Prostate gland (tissue), 2 donors: ENCODE measurements around the gene LRRC31. TPM values are rescaled to one million over a fixed set of nuclear protein-coding genes. Genes with fewer than 3 reads are reported as not detected.

ENCODE experiments used
- DNase-seq: peaks from one replicate; pipeline ENCODE4 v3.0.0-alpha.2; 2019; ENCODE audit warnings: low spot score
- H3K27ac ChIP-seq, 2 donors: fragments of 200-600 bp; sonication (generic); 2 replicates each; pipeline ENCODE4 v1.5.1; 2017 to 2019
- H3K27me3 ChIP-seq: fragments of 200-600 bp; sonication (generic); replicated peaks from 2 replicates; pipeline ENCODE4 v1.5.1; 2019; ENCODE audit not compliant: insufficient read depth
- H3K36me3 ChIP-seq, 2 donors: fragments of 200-600 bp; sonication (generic); 1 replicate in 1 of 2; 2 replicates in 1 of 2; pipeline versions ENCODE4 v1.5.1 to v1.8.1; 2017 to 2019
- H3K4me1 ChIP-seq: fragments of 200-600 bp; sonication (generic); replicated peaks from 2 replicates; pipeline ENCODE4 v1.5.1; 2019
- H3K4me3 ChIP-seq, 2 donors: fragments of 200-600 bp; sonication (generic); 2 replicates each; pipeline ENCODE4 v1.5.1; 2017 to 2019
- H3K9me3 ChIP-seq: fragments of 200-600 bp; sonication (generic); 2 replicates; pipeline ENCODE4 v1.5.1; 2017
- POLR2A ChIP-seq: fragments of 450-650 bp; IDR thresholded peaks from one replicate; pipeline ENCODE4 v1.6.1; 2016; ENCODE audit warnings: antibody characterized with exemption, mild to moderate bottlenecking
- POLR2AphosphoS5 ChIP-seq: sonication (generic); formaldehyde crosslinking; IDR thresholded peaks from one replicate; pipeline ENCODE4 v1.6.1; 2017; ENCODE audit warnings: antibody characterized with exemption
- WGBS: methylation state at CpG from one replicate; pipeline ENCODE4 v1.1.5; 2018; 5-methylcytosine and 5-hydroxymethylcytosine counted together
- intact Hi-C: fragments of 100-400 bp; cut with DNase I; formaldehyde crosslinking; loops from one replicate; pipeline ENCODE4 v1.14.2; 2022
- total RNA-seq, 2 donors: library from RNA; depleted of rRNA; stranded (reverse); fragments of >200 nt; gene quantifications; one replicate each; pipeline ENCODE4 v1.1.0, GENCODE V29; 2016
- TF ChIP-seq, protein P1 (sequence below), 4 experiments: fragments of 200-600 bp in 2 of 4; fragments of 450-650 bp in 2 of 4; sonication (generic) in 2 of 4; IDR thresholded peaks; 1 replicate in 3 of 4; 2 replicates in 1 of 4; pipeline ENCODE4 v1.5.1; 2016 to 2019; ENCODE audit warnings: antibody characterized with exemption in 4 of 4, mild to moderate bottlenecking in 2 of 4, moderate library complexity in 2 of 4

LRRC31 gene
- total RNA-seq, 2 donors from 2014 or later: 0.91 to 1.1 TPM

DNA sequence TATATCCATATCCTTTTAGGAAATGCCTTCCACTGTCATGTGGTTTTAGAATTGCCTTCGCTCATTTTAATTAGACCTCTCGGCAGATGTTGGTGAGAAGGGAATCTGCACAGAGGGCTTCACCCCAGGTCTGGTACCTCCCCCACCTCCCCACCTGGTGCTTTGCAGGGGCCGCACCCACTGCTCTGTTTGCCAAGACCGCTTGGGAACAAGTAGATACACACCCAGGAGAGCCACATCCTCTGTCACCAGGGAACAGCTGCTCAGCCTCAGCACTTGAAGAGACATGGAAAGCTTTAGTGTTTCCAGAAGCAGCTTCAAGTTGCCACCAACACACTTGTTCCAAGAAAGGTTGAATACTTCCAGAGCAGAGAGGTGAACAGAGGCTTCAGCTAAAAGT is 21.8 kb downstream of the LRRC31 start:
- H3K36me3 ChIP-seq: no peaks in the 10 kb centered on the region
- TF ChIP-seq POLR2A: no peak
- no peak for TF ChIP-seq POLR2AphosphoS5
- TF ChIP-seq, protein P1, sequence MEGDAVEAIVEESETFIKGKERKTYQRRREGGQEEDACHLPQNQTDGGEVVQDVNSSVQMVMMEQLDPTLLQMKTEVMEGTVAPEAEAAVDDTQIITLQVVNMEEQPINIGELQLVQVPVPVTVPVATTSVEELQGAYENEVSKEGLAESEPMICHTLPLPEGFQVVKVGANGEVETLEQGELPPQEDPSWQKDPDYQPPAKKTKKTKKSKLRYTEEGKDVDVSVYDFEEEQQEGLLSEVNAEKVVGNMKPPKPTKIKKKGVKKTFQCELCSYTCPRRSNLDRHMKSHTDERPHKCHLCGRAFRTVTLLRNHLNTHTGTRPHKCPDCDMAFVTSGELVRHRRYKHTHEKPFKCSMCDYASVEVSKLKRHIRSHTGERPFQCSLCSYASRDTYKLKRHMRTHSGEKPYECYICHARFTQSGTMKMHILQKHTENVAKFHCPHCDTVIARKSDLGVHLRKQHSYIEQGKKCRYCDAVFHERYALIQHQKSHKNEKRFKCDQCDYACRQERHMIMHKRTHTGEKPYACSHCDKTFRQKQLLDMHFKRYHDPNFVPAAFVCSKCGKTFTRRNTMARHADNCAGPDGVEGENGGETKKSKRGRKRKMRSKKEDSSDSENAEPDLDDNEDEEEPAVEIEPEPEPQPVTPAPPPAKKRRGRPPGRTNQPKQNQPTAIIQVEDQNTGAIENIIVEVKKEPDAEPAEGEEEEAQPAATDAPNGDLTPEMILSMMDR (IDR thresholded peaks at IDR 0.05): no peak
- intact Hi-C loops: no loop called here
- H3K4me3 ChIP-seq: no peak overlapping the region
- DNase-seq: no peak
- H3K27ac ChIP-seq: no peak overlapping the region
- H3K27me3 ChIP-seq: no peaks in the 10 kb centered on the region
- 52% methylated on average over 4 of the region's 4 CpGs for WGBS
- no peaks in the 10 kb centered on the region for H3K4me1 ChIP-seq
- H3K9me3 ChIP-seq: no peaks in the 10 kb centered on the region

DNA sequence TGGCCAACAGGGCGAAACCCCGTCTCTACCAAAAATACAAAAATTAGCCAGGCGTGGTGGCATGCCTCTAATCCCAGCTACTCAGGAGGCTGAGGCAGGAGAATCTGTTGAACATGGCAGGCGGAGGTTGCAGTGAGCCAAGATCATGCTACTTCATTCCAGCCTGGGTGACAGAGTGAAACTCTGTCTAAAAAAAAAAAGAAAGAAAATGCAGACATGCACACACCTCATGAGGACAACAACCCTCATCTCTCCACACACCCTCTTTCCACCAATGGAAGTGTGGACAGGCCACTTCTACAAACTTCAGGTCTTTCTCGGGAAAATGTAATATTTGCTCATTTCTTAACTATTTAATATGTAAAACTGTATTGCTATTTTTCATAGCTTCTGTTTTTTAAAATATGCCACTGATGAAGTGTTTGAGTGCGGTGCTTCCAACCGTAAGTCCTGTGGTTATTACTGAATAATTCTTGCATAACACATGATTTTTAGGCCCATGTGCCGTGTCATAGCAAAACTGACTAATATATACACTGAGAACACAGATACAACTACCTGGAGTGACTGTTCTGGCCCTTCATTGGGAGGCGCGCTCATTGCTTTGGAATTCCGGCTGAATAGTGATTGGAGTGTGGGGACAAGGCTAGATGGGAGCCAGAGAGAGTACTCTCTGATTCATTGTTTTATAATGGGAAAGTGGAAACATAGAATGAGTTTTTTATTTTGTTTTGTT is 23.1 kb downstream of the LRRC31 start:
- no peaks in the 10 kb centered on the region for H3K36me3 ChIP-seq
- no peak overlapping the region for H3K27ac ChIP-seq
- H3K27me3 ChIP-seq: no peaks in the 10 kb centered on the region
- DNase-seq: no peak
- intact Hi-C loops: no loop called here
- 95% methylated on average over 11 of the region's 11 CpGs for WGBS
- H3K4me1 ChIP-seq: no peaks in the 10 kb centered on the region
- H3K9me3 ChIP-seq: no peaks in the 10 kb centered on the region
- no peak overlapping the region for H3K4me3 ChIP-seq
- TF ChIP-seq POLR2AphosphoS5: no peak
- TF ChIP-seq, protein P1 (IDR thresholded peaks at IDR 0.05): no peak
- TF ChIP-seq POLR2A: no peak

DNA sequence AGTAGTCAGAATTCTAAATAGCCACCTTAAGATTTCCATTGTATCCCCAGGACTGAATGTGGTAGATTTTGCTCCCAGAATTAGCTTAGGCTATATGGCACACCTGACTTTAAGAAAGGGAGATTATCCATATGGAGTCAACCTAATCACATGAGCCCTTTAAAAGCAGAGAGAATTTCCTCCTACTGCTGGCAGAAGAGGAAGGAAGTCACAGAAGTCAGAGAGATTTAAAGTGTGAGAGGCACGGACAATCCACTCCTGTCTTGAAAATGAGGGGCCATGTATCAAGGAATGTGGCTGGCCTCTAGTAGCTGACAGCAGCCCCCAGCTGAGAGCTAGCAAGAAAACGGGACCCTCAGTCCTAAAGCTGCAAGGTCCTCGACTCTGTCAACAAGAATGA is 26.8 kb downstream of the LRRC31 start:
- DNase-seq: no peak
- no peaks in the 10 kb centered on the region for H3K4me1 ChIP-seq
- TF ChIP-seq, protein P1 (IDR thresholded peaks at IDR 0.05): no peak
- no peak for TF ChIP-seq POLR2A
- TF ChIP-seq POLR2AphosphoS5: no peak
- WGBS: 88% methylated on average over 3 of the region's 3 CpGs
- intact Hi-C loops: no loop called here
- no peaks in the 10 kb centered on the region for H3K36me3 ChIP-seq
- no peaks in the 10 kb centered on the region for H3K9me3 ChIP-seq
- no peak overlapping the region for H3K4me3 ChIP-seq
- no peak overlapping the region for H3K27ac ChIP-seq
- H3K27me3 ChIP-seq: no peaks in the 10 kb centered on the region

DNA sequence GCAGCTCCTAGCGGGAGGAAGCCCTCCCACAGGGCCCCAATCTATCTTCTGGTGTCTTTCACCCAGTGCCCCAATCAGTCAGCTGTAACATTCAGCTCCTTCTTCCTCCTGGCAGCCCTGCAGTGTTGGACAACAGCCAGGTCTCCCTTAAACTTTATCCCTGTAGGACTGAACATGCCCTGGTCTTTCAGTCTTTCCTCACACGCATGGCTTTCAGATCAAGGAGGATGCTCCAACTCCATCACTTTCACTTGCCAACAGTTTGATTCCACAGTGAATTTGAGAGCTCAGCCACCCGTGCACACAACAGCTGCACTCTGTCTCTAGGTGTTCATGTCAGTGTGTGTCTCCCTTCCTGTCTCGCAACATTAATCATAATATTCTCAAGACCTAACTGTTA is 28.6 kb downstream of the LRRC31 start:
- no peak overlapping the region for H3K4me3 ChIP-seq
- TF ChIP-seq, protein P1 (IDR thresholded peaks at IDR 0.05): no peak
- TF ChIP-seq POLR2A (no peak), POLR2AphosphoS5 (no peak)
- H3K27me3 ChIP-seq: no peaks in the 10 kb centered on the region

DNA sequence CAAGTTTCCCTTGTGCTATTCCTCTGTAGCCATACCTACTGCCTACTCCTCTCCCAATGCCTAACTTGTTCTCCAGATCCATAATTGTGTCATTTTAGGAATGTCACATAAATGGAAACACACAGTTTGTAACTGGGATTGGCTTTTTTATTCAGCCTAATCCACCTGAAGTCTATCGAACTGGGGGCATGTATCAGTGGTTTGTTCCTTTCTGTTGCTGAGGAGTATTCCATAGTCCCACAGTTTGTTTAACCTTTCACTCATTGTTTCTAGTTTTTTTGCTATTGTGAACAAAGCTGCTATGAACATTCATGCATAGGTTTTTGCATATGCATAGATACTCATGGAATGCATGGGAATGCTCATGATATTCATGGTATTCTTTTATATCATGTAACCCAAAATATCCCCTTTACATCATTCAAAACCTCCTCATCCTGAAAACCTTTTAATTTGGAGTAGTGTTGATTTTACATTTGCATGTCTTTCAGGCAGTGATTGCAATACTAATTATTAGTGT is 31.2 kb downstream of the LRRC31 start:
- H3K27me3 ChIP-seq: no peaks in the 10 kb centered on the region
- H3K4me1 ChIP-seq: no peaks in the 10 kb centered on the region
- no peak overlapping the region for H3K4me3 ChIP-seq
- intact Hi-C loops: no loop called here
- no peaks in the 10 kb centered on the region for H3K36me3 ChIP-seq
- no peak overlapping the region for H3K27ac ChIP-seq
- TF ChIP-seq, protein P1 (IDR thresholded peaks at IDR 0.05): no peak
- TF ChIP-seq POLR2AphosphoS5 (no peak), POLR2A (no peak)
- no peaks in the 10 kb centered on the region for H3K9me3 ChIP-seq
- DNase-seq: no peak
- WGBS: 92% methylated on average over 1 of the region's 1 CpG

More for the DNA sequence above, 28.6 kb downstream of the LRRC31 start:
- Histone ChIP-seq H3K27ac (no peak overlapping the region), H3K36me3 (no peaks in the 10 kb centered on the region), H3K4me1 (no peaks in the 10 kb centered on the region), H3K9me3 (no peaks in the 10 kb centered on the region)
- no peak for DNase-seq
- intact Hi-C loops: no loop called here
- WGBS: 43% methylated on average over 4 of the region's 4 CpGs
